T-helper 17 cell (primary cell): Measurements from ENCODE around the gene MCTS1. TPM values are rescaled to one million over a fixed set of nuclear protein-coding genes. Genes with fewer than 3 reads are reported as not detected.

Experiments used
- ATAC-seq: fragments of 150-1000 bp; cut with Tn5 transposase; 2 replicates; pipeline ENCODE4 v1.10.0; 2021; ENCODE audit warnings: mild to moderate bottlenecking, moderate library complexity
- DNase-seq, 3 donors: peaks; one replicate each; pipeline versions ENCODE4 v3.0.0 to v3.0.0-alpha.2; 2020 to 2021
- H3K9me3 ChIP-seq: one replicate; pipeline ENCODE4 v1.7.0; 2013; ENCODE audit warnings: low read length, mild to moderate bottlenecking; ENCODE audit not compliant: control insufficient read depth, poor library complexity, severe bottlenecking
- H3K27ac Mint-ChIP-seq: one replicate; pipeline ENCODE4 v1.8.0; 2022; ENCODE audit warnings: mild to moderate bottlenecking, moderate library complexity, mixed read lengths
- H3K27me3 Mint-ChIP-seq: one replicate; pipeline ENCODE4 v1.8.0; 2022; ENCODE audit warnings: mixed read lengths
- H3K36me3 Mint-ChIP-seq: one replicate; pipeline ENCODE4 v1.8.0; 2022; ENCODE audit warnings: low read depth, mixed read lengths
- H3K4me1 Mint-ChIP-seq: one replicate; pipeline ENCODE4 v1.8.0; 2022; ENCODE audit warnings: mild to moderate bottlenecking, mixed read lengths
- H3K4me3 Mint-ChIP-seq: one replicate; pipeline ENCODE4 v1.8.0; 2022; ENCODE audit warnings: mild to moderate bottlenecking, moderate library complexity, mixed read lengths
- total RNA-seq, 4 donors: library from RNA in 2 of 4; stranded (reverse) in 2 of 4; gene quantifications; one replicate each; pipeline ENCODE4 v1.2.3 and lab custom pipeline; 2022 to 2026

MCTS1 gene
- total RNA-seq, 2 donors from 2014 or later: 16.2 to 19.6 TPM

DNA sequence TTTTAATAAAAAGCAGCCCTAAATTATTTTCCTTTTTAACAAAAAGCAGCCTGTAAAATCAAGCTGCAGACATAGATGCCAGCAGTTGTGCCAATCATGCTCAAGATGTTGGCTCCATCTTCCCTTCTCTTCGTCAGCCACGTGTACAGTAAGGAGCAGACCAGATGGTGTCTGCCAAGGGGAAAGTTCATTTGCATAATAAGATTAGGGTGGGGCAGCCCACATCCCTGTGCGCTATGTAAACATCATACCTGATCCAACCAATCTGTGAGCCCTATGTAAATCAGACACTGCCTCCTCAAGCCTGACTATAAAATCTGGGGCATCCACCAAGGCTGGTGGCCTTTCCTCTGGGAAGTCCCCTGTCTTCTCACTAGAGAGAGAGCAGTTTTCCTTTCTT lies 49.1 kb downstream of the MCTS1 start:
- H3K36me3 Mint-ChIP-seq: peaks cover 2% of the 10 kb centered on the region
- H3K27ac Mint-ChIP-seq: no peak overlapping the region
- no peak for DNase-seq
- H3K9me3 ChIP-seq: no peaks in the 10 kb centered on the region
- H3K4me1 Mint-ChIP-seq: no peaks in the 10 kb centered on the region
- no peak overlapping the region for H3K4me3 Mint-ChIP-seq
- no peak for ATAC-seq
- no peaks in the 10 kb centered on the region for H3K27me3 Mint-ChIP-seq

DNA sequence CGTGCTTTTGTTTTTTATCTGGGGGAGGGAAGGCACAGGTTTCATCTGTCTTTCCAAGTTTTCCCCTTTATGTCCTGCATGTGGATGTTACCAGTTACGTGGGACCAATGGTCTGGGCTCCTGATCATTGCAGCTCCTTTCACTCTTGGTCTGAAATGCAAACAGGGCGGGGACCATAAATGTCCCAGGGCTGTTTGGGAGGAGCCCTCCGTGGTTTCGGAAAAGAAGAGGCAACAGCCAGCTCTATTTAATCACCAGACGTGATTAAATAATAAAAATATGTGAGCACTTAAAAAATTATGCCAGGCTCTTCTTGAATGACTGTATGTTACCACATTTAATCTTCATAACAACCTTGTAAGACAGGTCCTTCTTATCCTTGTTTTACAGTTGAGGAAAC lies 56.7 kb downstream of the MCTS1 start:
- Mint-ChIP-seq H3K4me3 (no peak overlapping the region), H3K4me1 (peaks cover 5% of the 10 kb centered on the region)

More for the DNA sequence above, 56.7 kb downstream of the MCTS1 start:
- no peak overlapping the region for H3K27ac Mint-ChIP-seq
- ATAC-seq (no peak), DNase-seq (no peak)
- no peaks in the 10 kb centered on the region for H3K27me3 Mint-ChIP-seq
- H3K36me3 Mint-ChIP-seq: no peaks in the 10 kb centered on the region
- no peaks in the 10 kb centered on the region for H3K9me3 ChIP-seq

Other genes with a start within 250 kb of the MCTS1 start
- not detected for gene ATP1B4, start 242.0 kb upstream of the MCTS1 start, total RNA-seq
- 10 to 100 TPM; 24.9 to 26.5 TPM for gene LAMP2, start 134.8 kb upstream of the MCTS1 start, total RNA-seq
- gene CUL4B, start 43.1 kb upstream of the MCTS1 start, total RNA-seq: 10 to 100 TPM; 32.4 to 33.9 TPM
- 1 to 10 TPM; 4.3 to 5.4 TPM for gene C1GALT1C1, start 26.0 kb downstream of the MCTS1 start, total RNA-seq